NCI-H1092 treated with DMSO at 0.1 percent for 48 hours (cell line): ENCODE results near the gene IQGAP3.
"Not testable (repeated sequence)": the region's sequence is repeated elsewhere in the genome, so short reads cannot be mapped to it uniquely, and the experiment has no call there.

Experiments
- DNase-seq: peaks from one replicate; lab custom pipeline; 2025; lab: John Stamatoyannopoulos, UW

Gene IQGAP3

GRCh38 chr1:156592910-156593660 is 20.7 kb upstream of the IQGAP3 start:
- DNase-seq: peak; percentile 30

DNA sequence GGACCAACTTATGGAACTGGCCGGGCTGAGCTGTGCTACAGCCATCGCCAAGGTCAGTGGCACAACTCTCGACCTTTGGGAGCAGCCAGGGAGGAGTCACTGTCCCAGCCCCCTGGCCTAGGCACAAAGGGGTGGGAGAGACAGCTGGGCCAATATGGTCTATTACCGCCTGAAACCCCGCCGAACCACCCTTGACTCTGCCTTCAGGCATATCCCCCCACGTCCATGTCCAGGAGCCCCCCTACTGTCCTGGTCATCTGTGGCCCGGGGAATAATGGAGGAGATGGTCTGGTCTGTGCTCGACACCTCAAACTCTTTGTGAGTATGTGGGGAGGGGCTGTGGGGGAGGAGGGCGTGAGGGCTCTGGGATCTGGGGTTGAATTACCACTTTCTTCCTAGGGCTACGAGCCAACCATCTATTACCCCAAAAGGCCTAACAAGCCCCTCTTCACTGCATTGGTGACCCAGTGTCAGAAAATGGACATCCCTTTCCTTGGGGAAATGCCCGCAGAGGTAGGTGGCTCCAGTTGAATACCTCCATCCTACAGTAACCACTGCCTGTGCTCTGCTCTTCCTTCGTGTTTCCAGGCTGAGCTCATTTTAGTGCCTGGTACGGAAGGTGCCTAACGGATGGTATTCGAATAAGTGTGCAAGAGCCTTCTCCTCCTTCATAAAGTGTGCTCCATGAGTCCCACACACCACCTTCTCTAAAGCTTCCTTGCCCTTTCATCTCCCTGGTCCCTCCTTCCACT is 20.0 kb upstream of the IQGAP3 start:
- no peak for DNase-seq

GRCh38 chr1:156591432-156592157 is 19.2 kb upstream of the IQGAP3 start, which contains the start of gene NAXE:
Gene NAXE (plus strand): TSS chr1:156591776. CDS start chr1:156591805, 29 bp downstream.
- peak; percentile 71 for DNase-seq

DNA sequence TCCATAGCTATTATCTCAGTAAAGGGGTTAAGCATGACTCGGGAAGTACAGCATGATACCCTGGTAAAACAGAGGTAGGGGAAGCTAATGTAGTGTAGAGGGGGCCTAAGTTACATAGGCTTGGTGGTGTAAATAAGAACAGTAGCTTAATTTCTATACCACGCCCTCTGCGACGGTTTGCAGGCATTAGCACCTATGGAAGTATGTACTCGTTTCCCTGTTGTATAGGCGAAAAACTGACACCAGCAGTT is 18.7 kb upstream of the IQGAP3 start:
- DNase-seq: no peak

- DNase-seq: no peak
These were observed 18.2 kb upstream of the IQGAP3 start for GRCh38 chr1:156590326-156591180.

DNA sequence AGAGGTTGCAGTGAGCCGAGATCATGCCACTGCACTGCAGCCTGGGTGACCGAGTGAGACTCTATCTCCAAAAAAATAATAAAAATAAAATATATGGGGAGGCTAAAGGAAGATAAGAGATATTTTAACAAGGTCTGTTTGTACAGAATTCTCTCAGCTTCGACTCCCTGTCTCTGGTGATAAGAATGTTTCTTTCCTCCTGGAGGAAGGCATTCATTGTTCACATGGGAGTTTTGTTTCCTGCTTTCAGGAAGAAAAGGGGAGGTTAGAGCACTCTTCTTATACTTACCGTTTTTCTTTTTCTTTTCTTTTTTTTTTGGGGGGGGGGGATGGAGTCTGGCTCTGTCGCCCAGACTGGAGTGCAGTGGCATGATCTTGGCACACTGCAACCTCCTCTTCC is 17.2 kb upstream of the IQGAP3 start:
- DNase-seq: no peak

DNA sequence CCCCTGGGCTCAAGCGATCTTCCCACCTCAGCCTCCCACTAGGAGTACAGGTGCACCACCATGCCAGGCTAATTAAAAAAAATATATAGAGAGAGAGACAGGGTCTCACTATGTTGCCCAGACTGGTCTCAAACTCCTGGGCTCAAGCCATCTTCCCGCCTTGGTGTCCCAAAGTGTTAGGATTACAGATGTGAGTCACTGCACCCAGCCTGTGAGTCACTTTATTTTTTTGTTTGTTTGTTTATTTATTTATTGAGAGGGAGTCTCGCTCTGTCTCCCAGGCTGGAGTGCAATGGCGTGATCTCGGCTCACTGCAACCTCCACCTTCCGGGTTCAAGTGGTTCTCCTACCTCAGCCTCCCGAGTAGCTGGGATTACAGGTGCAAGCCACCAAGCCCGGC is 15.6 kb upstream of the IQGAP3 start:
- not testable (repeated sequence) for DNase-seq

DNA sequence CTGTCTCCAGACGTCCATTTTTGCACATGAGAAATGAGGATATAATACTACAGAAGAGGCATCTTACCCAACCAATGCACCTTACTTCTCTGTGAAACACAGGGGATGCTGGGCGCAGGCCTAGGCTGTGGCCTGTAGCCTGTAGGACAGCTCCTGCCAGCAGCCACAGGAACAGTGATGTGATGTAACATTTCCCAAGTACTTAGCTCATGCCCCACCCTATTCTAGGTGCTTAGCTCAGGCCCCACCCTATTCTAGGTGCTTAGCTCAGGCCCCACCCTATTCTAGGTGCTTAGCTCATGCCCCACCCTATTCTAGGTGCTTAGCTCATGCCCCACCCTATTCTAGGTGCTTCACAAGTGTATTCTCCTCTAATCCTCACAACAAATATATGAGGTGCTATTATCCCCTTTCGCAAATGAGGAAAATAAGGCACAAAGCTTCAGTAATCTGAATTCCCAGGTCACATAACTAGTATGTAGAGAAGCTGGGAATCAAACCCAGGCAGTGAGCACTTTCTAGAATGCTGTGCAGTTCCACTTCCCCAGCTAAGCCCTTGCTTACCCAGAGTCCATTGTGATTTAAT is 14.6 kb upstream of the IQGAP3 start:
- DNase-seq: no peak

GRCh38 chr1:156586323-156586722 is 14.0 kb upstream of the IQGAP3 start:
- DNase-seq: no peak

- no peak for DNase-seq
These were observed 12.4 kb upstream of the IQGAP3 start for GRCh38 chr1:156584813-156585212.

- DNase-seq: peak; percentile 65
These were observed 11.7 kb upstream of the IQGAP3 start for GRCh38 chr1:156583821-156584622.

DNA sequence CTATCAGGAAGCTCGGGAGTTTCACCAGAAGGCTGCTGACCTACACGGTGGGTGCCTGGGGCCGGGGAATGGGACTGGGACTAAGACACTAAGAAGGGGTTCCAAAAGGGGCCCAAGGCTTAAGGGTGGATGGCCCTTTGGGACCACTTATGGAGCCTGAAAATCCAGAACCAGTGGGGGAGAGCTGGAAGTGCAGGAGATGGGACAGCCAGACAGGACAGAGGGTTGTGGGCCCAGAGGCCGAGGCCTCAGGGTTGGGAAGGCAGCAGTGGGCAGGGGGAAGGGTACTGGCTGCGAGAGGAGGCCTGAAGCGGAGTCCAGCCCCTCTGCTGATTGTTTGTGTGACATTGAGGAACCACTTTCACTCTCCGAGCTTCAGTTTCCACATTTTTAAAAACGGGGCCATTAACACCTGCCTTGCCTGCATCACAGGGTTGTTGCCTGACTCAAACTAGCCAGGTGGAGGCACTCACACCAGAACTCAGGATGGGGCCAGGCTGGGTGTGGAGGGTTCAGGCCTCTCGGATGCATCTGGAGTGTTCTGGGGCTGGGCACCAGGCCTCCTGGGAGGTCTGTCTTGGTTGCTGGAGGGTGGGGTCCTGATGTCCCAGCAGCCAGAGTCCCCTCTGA is 10.1 kb upstream of the IQGAP3 start:
- DNase-seq: no peak

GRCh38 chr1:156581661-156582387 is 9.5 kb upstream of the IQGAP3 start:
- no peak for DNase-seq

DNA sequence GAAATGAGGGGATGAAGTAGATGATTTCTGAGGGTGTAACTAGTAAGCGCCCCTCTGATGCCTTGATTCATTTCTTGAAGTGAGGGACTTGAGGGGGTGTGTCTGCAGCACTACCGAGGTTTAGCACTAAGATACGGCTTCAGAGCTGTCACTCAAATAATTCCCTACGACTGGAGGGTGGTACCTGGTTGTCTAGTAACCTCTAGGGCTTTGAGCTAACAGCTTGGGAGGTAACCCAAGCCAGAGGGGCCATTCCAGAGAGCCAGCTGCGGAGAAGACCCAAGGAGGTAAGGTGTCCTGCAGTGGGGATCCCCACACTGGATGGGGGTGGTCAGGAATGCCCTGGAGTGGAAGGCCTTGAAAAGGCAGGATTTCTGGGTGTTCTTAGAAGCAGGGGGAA is 7.1 kb upstream of the IQGAP3 start, which contains the start of gene TTC24:
Gene TTC24, plus strand, starts transcription at position 252 of the 400 bp plus-strand sequence. CDS start 1,642 bp downstream, outside the sequence.
- no peak for DNase-seq

DNA sequence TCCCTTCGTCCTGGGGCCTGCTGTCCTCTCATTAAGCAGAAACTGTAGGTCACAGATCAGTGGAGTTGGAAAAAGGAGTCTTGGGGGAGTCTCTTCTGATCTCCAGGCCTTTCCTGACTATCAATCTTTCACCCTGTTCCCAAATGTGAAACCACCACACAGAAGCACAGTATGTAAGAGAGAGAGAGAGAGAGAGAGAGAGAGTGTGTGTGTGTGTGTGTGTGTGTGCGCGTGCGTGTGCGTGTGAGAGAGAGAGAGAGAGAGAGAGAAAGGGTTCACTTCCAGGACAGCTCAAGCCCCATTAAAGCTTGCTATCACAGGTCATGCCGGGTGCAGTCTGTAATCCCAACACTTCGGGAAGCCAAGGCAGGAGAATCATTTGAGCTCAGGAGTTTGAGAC is 5.7 kb upstream of the IQGAP3 start:
- no peak for DNase-seq

DNA sequence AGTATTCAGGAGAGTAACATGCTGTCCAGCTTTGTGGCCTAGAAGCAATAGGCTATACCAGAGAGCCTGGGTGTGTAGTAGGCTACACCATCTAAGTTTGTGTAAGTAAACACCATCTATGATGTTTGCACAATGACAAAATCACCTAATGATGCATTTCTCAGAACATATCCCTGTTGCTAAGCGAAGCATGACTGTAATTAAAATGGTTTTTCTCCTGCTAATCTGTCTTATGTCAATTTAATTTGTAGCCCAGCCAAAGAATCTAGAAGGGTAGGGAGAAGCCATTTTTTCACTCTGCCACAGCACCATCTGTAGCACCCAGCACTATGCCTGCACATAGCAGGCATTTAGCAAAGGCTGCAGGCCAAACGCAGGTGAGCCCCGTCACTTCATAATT is 5.2 kb upstream of the IQGAP3 start:
- DNase-seq: peak; percentile 28

DNA sequence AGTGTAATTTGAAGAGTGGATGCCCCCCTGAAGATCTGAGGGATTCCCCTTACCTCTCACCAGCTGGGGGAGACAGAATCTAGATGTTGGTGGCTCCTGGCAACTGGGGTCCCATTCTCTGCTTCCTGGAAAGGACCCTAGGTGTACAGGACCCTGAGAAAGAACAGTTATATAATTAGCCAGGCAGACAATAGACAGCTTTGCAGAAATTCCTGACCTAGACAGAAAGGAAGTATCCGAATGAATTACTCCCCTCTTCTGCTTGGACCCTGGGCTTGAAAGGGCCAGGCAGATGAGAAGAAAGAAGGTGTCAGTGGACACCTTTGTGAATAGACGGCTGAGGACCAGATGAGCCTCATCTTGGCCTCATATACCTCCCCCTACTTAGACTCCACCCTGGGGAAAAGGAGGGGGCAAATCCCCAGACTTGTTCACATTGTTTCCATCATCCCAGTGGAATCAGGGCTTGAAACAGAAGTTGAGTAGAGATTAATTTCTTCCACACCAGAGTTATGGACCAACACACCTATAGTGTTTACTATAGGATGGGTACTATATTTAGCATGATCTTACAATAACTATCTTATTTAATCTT is 1.8 kb upstream of the IQGAP3 start:
- DNase-seq: no peak

GRCh38 chr1:156572663-156573018 is 276 bp upstream of the IQGAP3 start:
- DNase-seq: no peak

DNA sequence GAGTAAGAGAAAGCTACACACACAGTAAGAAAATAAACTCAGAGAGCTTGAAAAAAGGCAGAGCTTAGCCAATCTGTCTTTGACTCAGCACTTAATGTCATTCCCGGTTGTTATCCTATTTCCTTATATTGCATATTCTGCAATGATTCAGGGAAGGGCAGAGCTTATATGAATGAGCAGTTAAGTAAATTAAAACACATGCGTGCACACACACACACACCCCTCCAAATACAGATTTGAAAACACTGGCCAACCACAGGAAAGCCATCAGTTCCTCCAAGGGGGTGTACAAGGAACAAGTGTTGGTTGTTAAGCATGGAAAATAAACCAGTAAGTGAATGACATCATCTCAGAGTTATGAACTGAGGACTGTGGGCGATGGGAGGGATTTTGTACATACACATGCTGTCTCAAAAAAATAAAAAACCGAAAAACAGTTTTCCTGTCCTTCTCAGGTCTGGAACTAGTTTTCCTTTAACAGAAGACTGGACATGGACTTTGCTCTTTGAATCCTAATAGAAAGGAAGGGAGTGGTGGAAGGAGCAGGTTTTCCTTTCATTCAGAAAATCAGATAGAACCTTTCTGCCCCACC is 1.0 kb downstream of the IQGAP3 start:
- DNase-seq: no peak
